NK-92 treated with Interleukin-12 subunit alpha and Interleukin-12 subunit beta, amount 100 ng/mL, for 24 hours (cell line): ENCODE measurements around the gene UCKL1.
"Not testable (repeated sequence)": the region's sequence is repeated elsewhere in the genome, so short reads cannot be mapped to it uniquely, and the experiment has no call there.

Experiments used
- DNase-seq: peaks from one replicate; lab custom pipeline; 2025; lab: John Stamatoyannopoulos, UW

The UCKL1 gene

GRCh38 chr20:63942969-63943807, 13.0 kb downstream of the UCKL1 start:
- DNase-seq: no peak

- DNase-seq: no peak
These were observed 13.8 kb downstream of the UCKL1 start for GRCh38 chr20:63942250-63942951.

- DNase-seq: no peak
These were observed 14.7 kb downstream of the UCKL1 start for GRCh38 chr20:63941282-63942081.

- DNase-seq: no peak
These were observed 15.5 kb downstream of the UCKL1 start for GRCh38 chr20:63940472-63941266.

- DNase-seq: no peak
These were observed 16.1 kb downstream of the UCKL1 start for GRCh38 chr20:63940071-63940471.

DNA sequence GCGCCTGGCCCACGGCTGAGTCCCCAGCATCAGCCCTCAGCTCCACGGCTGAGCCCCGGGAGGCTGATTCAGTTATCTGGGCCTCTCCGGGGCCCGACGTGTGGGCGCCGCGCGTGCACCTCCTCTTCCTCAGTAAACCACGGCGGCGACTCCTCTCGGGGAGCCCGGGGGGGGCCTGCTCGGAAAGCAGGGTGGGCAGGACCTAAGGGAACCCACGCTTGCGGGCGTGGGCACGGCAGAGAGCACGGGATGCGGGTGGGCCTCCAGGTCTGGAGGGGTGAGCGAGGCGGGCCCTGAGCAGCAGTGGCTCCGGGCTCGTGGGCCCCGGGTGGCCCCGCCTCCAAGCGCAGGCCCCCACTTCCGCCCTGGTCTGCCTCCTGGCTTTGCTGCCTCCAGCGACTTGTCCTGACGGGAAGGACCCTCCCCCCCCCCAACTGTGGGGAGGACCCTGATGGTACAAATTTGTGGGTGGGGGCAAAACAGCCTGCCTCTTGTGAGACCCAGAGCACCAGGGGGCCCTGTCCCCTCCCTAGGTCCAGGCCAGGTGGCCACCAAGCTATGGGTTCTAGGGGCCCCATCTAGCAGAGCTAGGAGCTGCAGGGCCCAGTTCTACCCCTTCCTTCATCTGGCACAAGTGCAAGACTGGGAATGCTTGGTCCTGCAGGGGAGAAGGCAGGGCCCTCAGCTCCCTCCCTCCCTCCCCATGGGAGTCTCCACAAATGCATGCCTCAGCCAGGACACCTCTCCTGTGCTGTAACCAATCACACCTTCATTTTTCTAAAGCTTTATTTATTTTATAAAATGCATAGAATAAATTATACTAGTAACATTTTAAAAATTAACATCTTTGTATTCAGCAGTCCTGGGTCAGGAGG, 16.9 kb downstream of the UCKL1 start:
- DNase-seq: no peak

DNA sequence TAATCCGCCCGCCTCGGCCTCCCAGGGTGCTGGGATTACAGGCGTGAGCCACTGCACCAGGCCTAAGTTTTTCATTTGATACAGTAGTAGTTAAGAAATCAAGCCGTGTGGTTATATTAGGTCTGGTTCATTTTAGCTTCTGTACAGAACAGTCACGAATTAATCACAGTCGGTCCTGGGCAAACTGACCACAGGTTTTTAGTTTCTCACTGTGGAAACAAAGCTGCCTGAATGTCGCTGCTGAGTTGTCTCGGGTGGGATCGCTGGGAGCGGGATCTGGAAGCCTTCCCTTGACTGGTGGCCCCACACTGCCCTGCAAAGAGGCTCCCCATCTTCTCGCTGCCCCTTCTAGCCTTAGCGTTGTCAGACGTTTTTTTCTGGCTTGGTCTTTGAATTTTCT, 18.6 kb downstream of the UCKL1 start:
- no peak for DNase-seq

DNA sequence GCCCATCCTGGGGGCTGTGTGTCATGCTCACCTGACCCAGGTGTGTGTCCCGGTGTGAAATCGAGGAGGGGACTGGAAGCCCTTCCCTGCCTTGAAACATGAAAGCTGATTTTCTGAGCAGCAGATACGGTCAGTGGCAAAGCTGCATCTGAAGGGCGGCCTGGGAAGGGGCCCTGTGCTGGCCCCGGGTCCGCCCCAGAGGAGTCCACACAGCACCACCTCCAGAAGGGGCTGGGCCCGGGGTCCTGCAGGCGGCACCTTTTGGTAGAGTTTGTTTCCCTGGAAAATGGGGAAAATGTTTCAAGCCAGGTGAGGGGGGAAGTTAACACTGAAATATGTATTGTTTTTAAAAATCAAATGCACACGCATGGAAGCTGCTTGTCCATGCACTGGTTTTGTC, 20.8 kb downstream of the UCKL1 start:
- DNase-seq: no peak

DNA sequence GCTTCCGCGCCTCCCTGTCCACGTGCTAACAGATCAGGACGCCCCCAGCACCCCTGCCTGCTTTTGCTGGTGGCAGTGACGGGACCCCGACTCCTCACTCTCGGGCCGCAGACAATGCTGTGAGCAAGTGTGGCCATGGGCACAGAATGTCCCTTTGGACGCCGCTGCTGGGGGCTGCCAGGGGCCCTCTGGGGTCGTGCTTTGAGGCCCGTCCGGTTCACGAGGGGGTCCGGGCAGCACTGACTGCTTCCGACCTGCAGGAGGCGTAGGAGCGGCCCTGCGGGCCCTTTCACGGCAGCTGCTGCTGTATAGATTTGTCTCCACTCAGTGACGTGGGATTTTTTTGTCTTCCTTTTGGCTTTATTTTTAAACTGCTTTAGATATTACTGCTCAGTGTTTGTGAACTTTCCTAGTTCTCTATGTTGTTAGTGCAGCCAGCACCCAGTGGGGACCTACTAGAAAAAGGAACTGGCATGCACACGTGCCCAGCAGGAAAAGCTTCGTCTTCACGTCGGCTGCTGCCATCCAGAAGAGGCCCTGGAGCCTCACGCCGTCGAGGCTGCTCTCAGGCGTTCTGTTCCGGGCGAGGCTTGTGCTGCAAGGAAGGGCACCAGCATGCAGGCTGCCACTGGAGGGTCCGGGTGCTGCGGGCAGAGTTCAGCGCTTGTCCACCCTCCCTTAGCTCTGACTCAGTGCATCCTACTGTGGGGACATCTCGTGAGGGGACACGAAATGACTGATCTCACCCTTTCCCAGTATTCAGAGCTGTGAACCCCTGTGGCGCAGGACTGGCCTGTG, 21.7 kb downstream of the UCKL1 start:
- DNase-seq: no peak

- no peak for DNase-seq
These were observed 22.6 kb downstream of the UCKL1 start for GRCh38 chr20:63933646-63934045.

DNA sequence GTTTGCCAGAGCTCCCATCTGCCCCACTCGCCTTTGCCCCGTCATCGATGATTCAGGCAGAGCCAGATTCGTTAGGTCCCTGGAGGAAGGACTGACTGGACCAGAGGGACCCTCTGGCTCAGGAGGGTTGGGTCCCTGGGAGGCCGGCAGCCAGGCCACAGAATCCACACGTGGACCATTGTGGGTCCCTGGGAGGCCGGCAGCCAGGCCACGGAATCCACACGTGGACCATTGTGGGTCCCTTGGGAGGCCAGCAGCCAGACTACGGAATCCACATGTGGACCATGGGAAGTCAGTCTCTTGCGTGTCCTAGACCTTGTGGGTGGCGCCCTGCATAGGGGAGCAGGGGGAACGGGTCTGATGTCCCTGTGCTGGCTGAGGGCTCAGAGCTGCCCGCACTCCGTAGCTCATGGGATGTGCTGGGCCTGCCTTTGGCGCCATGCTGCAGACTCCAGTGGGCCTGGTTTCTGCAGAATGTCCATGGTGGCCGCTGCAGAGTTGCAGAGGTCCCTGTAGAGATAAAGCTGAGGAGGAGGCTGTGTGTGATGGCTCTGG, 23.5 kb downstream of the UCKL1 start:
- no peak for DNase-seq

GRCh38 chr20:63931735-63932134, 24.5 kb downstream of the UCKL1 start:
- DNase-seq: no peak

DNA sequence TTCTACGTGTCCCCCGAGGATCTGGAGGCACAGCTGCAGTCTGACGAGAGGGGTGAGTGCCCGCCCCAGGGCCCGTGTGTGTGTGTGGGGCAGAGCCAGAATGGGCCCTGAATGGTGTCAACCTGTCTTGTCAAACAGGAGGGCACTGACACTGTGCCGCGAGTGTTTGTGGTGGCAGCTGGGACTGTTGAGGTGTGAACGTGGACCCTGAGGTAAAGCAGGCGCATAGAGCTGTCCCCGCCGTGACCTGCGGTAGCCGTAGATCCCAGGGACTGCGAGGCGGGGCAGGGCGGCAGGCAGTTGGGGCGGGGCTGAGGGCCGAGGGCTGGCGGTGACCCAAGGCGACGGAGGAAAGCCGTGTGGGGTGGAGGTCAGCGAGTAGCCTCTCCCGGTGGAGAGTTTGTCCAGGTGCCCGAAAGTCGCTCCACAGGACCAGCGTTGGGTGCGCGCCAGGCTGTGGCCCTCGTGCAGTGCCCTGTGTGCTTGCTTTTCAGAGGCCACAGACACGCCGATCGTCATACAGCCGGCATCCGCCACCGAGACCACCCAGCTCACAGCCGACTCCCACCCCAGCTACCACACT, 25.2 kb downstream of the UCKL1 start:
- no peak for DNase-seq

GRCh38 chr20:63929473-63929883, 26.7 kb downstream of the UCKL1 start:
- not testable (repeated sequence) for DNase-seq

GRCh38 chr20:63929071-63929470, 27.1 kb downstream of the UCKL1 start:
- DNase-seq: no peak

GRCh38 chr20:63926298-63926697, 29.9 kb downstream of the UCKL1 start:
- DNase-seq: no peak

DNA sequence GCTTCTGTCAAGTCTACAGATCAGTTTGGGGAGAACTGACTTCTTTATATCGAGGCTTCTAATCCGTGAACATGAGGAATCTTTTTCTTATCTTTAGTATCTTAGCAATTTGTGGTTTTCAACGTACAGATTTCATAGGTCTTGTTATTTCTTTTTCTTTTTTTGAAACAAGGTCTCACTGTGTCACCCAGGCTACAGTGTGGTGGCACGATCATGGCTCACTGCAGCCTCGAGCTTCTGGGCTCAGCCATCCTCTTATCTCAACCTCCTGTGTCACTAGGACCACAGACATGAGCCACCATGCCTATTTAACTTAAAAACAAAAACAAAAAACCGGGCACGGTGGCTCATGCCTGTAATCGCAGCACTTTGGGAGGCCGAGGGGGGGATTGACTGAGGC, 32.0 kb downstream of the UCKL1 start:
- no peak for DNase-seq

DNA sequence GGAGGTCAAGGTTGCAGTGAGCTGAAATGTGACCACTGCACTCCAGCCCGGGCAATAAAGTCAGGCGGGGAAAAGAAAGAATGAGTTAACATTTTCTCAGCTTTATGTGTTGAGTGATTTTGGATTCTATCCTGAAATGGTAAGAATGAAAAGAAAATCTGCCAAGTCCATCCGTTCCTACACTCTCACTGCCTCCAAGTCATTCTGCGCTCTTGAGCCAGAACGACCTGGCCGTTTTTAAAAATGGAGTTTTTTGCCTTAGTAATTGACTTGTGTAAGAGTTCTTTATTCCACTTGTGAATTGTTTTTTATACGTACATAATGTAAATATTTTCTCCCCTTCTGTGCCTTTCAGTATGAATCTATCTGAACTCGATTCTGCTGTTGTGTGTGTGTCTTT, 32.6 kb downstream of the UCKL1 start:
- no peak for DNase-seq

DNA sequence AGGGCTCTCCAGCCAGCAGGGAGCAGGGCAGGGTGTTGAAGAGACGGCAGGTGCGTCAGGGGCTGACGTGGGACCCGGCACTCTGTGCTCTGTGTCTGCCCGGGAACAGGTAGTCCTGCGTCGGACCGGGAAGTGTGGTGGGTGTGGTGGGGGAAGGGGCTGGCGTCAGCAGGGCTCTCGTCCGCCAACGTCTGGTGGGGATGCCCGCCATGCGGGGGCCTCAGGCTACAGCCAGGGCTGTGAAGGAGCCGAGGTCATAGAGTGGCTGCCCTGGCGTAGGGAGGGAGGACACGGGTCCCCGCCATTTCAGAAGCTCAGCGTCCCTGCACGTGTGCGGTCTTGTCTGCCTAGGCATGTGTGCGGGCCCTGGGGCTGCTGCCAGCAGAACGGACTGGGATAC, 36.0 kb downstream of the UCKL1 start:
- no peak for DNase-seq
